Measurements from ENCODE around the gene MTMR4. TPM values are rescaled to one million over a fixed set of nuclear protein-coding genes. Genes with fewer than 3 reads are reported as not detected.

The MTMR4 gene
- total and polyA plus RNA-seq, 2 experiments from 2014 or later = 11.1 to 42.2 TPM

DNA sequence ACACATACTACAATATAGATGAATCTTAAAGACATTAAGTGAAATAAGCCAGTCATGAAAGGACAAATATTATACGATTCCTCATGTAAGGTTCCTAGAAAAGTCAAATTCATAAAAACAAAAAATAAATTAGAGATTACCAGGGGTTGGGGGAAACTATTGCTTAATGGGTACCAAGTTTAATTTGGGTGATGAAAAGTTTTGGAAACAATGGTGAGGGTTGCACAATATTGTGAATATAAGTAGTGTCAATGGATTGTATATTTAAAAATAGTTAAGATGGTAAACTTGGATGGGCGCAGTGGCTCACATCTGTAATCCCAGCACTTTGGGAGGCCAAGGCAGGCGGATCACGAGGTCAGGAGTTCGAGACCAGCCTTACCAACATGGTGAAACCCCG is 44.1 kb downstream of the MTMR4 start:
- TF ChIP-seq JUNB (IDR thresholded peaks at IDR 0.05; ENCODE audit: unreplicated experiment) (no peak), EZH2phosphoT487 (IDR thresholded peaks at IDR 0.05; ENCODE audit: unreplicated experiment) (no peak), REST (IDR thresholded peaks at IDR 0.05; ENCODE audit: unreplicated experiment) (no peak), EZH2 (IDR thresholded peaks at IDR 0.05; ENCODE audit: low read depth, unreplicated experiment) (no peak), POLR2AphosphoS5 (IDR thresholded peaks at IDR 0.05; ENCODE audit: low read depth) (no peak)
- TF ChIP-seq, protein P1, sequence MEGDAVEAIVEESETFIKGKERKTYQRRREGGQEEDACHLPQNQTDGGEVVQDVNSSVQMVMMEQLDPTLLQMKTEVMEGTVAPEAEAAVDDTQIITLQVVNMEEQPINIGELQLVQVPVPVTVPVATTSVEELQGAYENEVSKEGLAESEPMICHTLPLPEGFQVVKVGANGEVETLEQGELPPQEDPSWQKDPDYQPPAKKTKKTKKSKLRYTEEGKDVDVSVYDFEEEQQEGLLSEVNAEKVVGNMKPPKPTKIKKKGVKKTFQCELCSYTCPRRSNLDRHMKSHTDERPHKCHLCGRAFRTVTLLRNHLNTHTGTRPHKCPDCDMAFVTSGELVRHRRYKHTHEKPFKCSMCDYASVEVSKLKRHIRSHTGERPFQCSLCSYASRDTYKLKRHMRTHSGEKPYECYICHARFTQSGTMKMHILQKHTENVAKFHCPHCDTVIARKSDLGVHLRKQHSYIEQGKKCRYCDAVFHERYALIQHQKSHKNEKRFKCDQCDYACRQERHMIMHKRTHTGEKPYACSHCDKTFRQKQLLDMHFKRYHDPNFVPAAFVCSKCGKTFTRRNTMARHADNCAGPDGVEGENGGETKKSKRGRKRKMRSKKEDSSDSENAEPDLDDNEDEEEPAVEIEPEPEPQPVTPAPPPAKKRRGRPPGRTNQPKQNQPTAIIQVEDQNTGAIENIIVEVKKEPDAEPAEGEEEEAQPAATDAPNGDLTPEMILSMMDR (conservative IDR thresholded peaks at IDR 0.05; ENCODE audit: low read depth in 2 of 2) = no peak
- TF ChIP-seq, protein P2, sequence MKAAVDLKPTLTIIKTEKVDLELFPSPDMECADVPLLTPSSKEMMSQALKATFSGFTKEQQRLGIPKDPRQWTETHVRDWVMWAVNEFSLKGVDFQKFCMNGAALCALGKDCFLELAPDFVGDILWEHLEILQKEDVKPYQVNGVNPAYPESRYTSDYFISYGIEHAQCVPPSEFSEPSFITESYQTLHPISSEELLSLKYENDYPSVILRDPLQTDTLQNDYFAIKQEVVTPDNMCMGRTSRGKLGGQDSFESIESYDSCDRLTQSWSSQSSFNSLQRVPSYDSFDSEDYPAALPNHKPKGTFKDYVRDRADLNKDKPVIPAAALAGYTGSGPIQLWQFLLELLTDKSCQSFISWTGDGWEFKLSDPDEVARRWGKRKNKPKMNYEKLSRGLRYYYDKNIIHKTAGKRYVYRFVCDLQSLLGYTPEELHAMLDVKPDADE (IDR thresholded peaks at IDR 0.05) = no peak
- Histone ChIP-seq H3K36me3 (ENCODE audit: insufficient read depth) (no peaks in the 10 kb centered on the region), H3K27ac (ENCODE audit: low read depth) (no peak overlapping the region), H4K20me1 (replicated peaks; ENCODE audit: insufficient read depth) (no peaks in the 10 kb centered on the region), H3K4me3 (no peak overlapping the region), H3K79me2 (replicated peaks; ENCODE audit: insufficient read depth) (no peaks in the 10 kb centered on the region), H3K4me1 (ENCODE audit: insufficient read depth) (no peaks in the 10 kb centered on the region), H3K9me2 (ENCODE audit: insufficient read depth) (no peaks in the 10 kb centered on the region), H2AFZ (no peak overlapping the region), H3K4me2 (no peak overlapping the region), H3K27me3 (ENCODE audit: insufficient read depth) (no peaks in the 10 kb centered on the region), H3F3A (replicated peaks; ENCODE audit: low read depth) (no peaks in the 10 kb centered on the region)
- Mint-ChIP-seq H3K4me1 (no peaks in the 10 kb centered on the region), H3K36me3 (ENCODE audit: low read depth) (no peaks in the 10 kb centered on the region), H3K27ac (no peak overlapping the region), H3K4me3 (no peak overlapping the region), H3K27me3 (ENCODE audit: insufficient read depth, low read depth, poor library complexity) (no peaks in the 10 kb centered on the region), H3K9me3 (no peaks in the 10 kb centered on the region)
- ATAC-seq (no peak), DNase-seq (ENCODE audit: low spot score) (no peak)

DNA sequence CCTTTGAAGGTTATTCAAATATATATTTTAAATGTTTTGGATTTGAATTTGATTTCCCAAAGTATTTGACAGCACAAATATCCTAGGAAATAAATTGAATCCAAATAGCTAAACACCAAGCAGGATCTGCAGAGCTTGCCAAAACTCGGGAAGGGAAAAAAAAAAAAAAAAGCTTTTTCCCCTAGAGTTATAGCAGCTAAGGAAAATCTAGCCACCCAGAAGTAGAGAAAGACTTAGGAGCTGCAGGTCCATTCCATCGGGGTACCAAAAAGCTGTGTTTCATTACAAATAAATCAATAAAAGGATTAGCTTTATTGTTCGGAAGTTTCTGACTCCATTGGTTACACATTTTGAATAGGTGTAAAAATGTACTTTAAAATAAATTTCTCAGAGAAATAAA is 45.5 kb downstream of the MTMR4 start:
- H3K4me3 ChIP-seq = no peak overlapping the region
- no peaks in the 10 kb centered on the region for H3F3A ChIP-seq (replicated peaks; ENCODE audit: low read depth)
- H3K4me2 ChIP-seq = no peak overlapping the region
- no peak overlapping the region for H2AFZ ChIP-seq
- H4K20me1 ChIP-seq (replicated peaks; ENCODE audit: insufficient read depth) = no peaks in the 10 kb centered on the region
- no peaks in the 10 kb centered on the region for H3K36me3 Mint-ChIP-seq (ENCODE audit: low read depth)
- H3K79me2 ChIP-seq (replicated peaks; ENCODE audit: insufficient read depth) = no peaks in the 10 kb centered on the region
- H3K9me3 Mint-ChIP-seq = no peaks in the 10 kb centered on the region
- no peak overlapping the region for H3K27ac Mint-ChIP-seq
- no peaks in the 10 kb centered on the region for H3K4me1 Mint-ChIP-seq
- H3K4me1 ChIP-seq (ENCODE audit: insufficient read depth) = no peaks in the 10 kb centered on the region
- DNase-seq (ENCODE audit: low spot score) (no peak), ATAC-seq (no peak)
- no peaks in the 10 kb centered on the region for H3K27me3 Mint-ChIP-seq (ENCODE audit: insufficient read depth, low read depth, poor library complexity)
- H3K4me3 Mint-ChIP-seq = no peak overlapping the region
- no peaks in the 10 kb centered on the region for H3K36me3 ChIP-seq (ENCODE audit: insufficient read depth)
- no peaks in the 10 kb centered on the region for H3K9me2 ChIP-seq (ENCODE audit: insufficient read depth)
- no peak overlapping the region for H3K27ac ChIP-seq (ENCODE audit: low read depth)
- H3K27me3 ChIP-seq (ENCODE audit: insufficient read depth) = no peaks in the 10 kb centered on the region
- TF ChIP-seq REST (IDR thresholded peaks at IDR 0.05; ENCODE audit: unreplicated experiment) (no peak), JUNB (IDR thresholded peaks at IDR 0.05; ENCODE audit: unreplicated experiment) (no peak), ZNF331 (CRISPR knock-in tag; IDR thresholded peaks at IDR 0.05; ENCODE audit: low read depth) (no peak), CREB1 (CRISPR knock-in tag; IDR thresholded peaks at IDR 0.05; ENCODE audit: low read depth) (no peak), POLR2AphosphoS5 (IDR thresholded peaks at IDR 0.05; ENCODE audit: low read depth) (no peak)
- TF ChIP-seq, protein P2 (IDR thresholded peaks at IDR 0.05) = no peak

All from GM23338 (cell line).